Measurements from ENCODE around the gene CDK5RAP2.

Gene CDK5RAP2

GRCh38 chr9:120452631-120453030 is 127.3 kb downstream of the CDK5RAP2 start:
- H3K4me1 Mint-ChIP-seq = no peaks in the 10 kb centered on the region
- peaks cover 6% of the 10 kb centered on the region for H3K27me3 Mint-ChIP-seq (ENCODE audit: low read depth)
- H3K9me3 Mint-ChIP-seq = no peaks in the 10 kb centered on the region
- no peak for TF ChIP-seq CTCF (IDR thresholded peaks at IDR 0.05; ENCODE audit: unreplicated experiment in 3 of 3)
- peaks cover 57% of the 10 kb centered on the region for H3K36me3 Mint-ChIP-seq (ENCODE audit: low read depth)
- H3K27ac Mint-ChIP-seq = no peak overlapping the region
- no peak overlapping the region for H3K4me3 Mint-ChIP-seq

DNA sequence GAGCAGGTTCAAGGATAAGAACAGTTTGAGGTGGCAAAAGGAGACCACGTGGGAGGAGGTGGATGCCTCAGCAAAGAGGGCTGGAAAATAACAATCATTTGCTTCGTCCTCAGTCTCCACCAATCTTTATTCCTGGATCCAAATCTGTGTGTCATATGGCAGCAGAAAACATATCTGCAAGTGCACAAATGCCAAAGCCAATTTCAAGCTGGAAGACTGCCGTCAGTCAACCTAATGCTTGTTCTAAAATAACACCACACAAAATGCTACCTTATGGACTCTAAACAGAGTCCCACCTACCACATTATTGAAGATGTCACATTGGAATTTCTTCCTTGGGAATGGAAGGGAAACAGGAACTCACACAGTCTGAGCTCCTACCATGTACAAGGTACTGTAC is 129.1 kb downstream of the CDK5RAP2 start:
- Mint-ChIP-seq H3K27ac (no peak overlapping the region), H3K27me3 (ENCODE audit: low read depth) (peaks cover 3% of the 10 kb centered on the region), H3K4me1 (no peaks in the 10 kb centered on the region), H3K36me3 (ENCODE audit: low read depth) (peaks cover 50% of the 10 kb centered on the region), H3K4me3 (no peak overlapping the region), H3K9me3 (no peaks in the 10 kb centered on the region)
- no peak for TF ChIP-seq CTCF (IDR thresholded peaks at IDR 0.05; ENCODE audit: unreplicated experiment in 3 of 3)

DNA sequence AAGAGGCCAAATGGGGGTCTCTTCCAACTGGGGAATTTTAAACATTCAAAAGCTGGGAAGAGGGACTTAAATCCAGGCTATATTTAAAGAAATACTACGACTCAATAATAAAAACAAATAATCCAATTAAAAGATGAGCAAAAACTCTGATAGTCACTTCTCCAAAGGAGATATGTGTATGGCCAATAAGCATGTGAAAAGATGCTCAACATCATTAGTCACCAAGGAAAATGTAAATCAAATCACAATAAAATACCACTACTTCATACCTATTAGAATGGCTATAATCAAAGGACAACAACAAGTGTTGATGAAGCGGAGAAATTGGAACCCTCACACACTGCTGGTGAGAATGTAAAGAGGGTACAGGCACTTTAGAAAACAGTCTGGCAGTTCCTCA is 130.4 kb downstream of the CDK5RAP2 start:
- no peaks in the 10 kb centered on the region for H3K4me1 Mint-ChIP-seq
- H3K27me3 Mint-ChIP-seq (ENCODE audit: low read depth) = no peaks in the 10 kb centered on the region
- no peaks in the 10 kb centered on the region for H3K9me3 Mint-ChIP-seq
- H3K36me3 Mint-ChIP-seq (ENCODE audit: low read depth) = peaks cover 38% of the 10 kb centered on the region
- no peak overlapping the region for H3K4me3 Mint-ChIP-seq
- no peak for TF ChIP-seq CTCF (IDR thresholded peaks at IDR 0.05; ENCODE audit: unreplicated experiment in 3 of 3)
- no peak overlapping the region for H3K27ac Mint-ChIP-seq

GRCh38 chr9:120447959-120448500 is 131.9 kb downstream of the CDK5RAP2 start:
- Mint-ChIP-seq H3K27ac (no peak overlapping the region), H3K4me3 (no peak overlapping the region), H3K36me3 (ENCODE audit: low read depth) (peaks cover 40% of the 10 kb centered on the region), H3K9me3 (no peaks in the 10 kb centered on the region), H3K4me1 (peaks cover 8% of the 10 kb centered on the region), H3K27me3 (ENCODE audit: low read depth) (no peaks in the 10 kb centered on the region)
- no peak for TF ChIP-seq CTCF (IDR thresholded peaks at IDR 0.05; ENCODE audit: unreplicated experiment in 3 of 3)

DNA sequence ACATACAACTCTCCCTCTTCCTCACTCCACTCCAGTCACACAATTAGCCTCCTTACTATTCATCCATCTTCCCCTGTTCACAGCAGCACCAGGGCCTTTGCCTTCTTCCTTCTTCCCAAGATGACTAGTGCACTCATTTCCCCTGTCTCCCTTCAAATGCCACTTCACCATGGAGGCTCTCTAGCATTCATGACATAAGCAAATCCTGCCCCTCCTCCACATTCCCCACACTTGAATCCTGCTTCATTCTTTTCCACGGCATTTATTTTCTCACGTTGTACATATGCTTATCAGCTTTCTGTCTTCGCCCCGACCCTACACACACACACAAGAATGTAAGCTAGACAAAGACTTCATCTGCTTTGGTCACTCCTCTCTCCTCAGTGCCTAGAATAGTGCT is 133.3 kb downstream of the CDK5RAP2 start:
- no peak for TF ChIP-seq CTCF (IDR thresholded peaks at IDR 0.05; ENCODE audit: unreplicated experiment in 3 of 3)

DNA sequence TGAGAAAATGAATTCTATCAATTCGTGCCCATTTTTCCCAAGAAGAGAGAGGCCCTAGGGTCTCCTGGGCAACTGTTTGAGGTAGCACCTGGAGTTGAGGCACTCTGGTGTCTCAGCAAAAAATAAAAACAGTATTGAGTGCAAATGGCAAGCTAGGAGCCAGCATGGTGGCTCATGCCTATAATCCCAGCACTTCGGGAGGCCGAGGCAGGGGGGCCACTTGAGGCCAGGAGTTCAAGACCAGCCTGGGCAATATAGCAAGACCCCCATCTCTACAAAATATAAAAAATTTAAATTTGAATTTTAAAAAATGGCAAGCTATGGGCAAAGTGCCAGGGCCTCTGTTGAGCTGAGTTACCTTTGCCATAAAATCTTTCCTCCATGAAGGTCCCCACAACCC is 136.0 kb downstream of the CDK5RAP2 start:
- TF ChIP-seq CTCF (IDR thresholded peaks at IDR 0.05; ENCODE audit: unreplicated experiment in 3 of 3) = no peak
- H3K36me3 Mint-ChIP-seq (ENCODE audit: low read depth) = peaks cover 51% of the 10 kb centered on the region
- no peaks in the 10 kb centered on the region for H3K9me3 Mint-ChIP-seq
- no peak overlapping the region for H3K4me3 Mint-ChIP-seq
- peaks cover 13% of the 10 kb centered on the region for H3K4me1 Mint-ChIP-seq
- no peaks in the 10 kb centered on the region for H3K27me3 Mint-ChIP-seq (ENCODE audit: low read depth)
- H3K27ac Mint-ChIP-seq = peak overlapping the region in 1 of 3 experiments; percentile 18

More for the DNA sequence above, 133.3 kb downstream of the CDK5RAP2 start:
- peaks cover 13% of the 10 kb centered on the region for H3K4me1 Mint-ChIP-seq
- peaks cover 45% of the 10 kb centered on the region for H3K36me3 Mint-ChIP-seq (ENCODE audit: low read depth)
- no peak overlapping the region for H3K4me3 Mint-ChIP-seq
- no peak overlapping the region for H3K27ac Mint-ChIP-seq
- no peaks in the 10 kb centered on the region for H3K27me3 Mint-ChIP-seq (ENCODE audit: low read depth)
- H3K9me3 Mint-ChIP-seq = no peaks in the 10 kb centered on the region

All from nephron (organoid).